Measurements from ENCODE around the gene AFMID.

Gene AFMID

GRCh38 chr17:78143214-78144146, 43.7 kb upstream of the AFMID start:
- TF ChIP-seq EZH2phosphoT487 (IDR thresholded peaks at IDR 0.05; ENCODE audit: low read length) = no peak
- TF ChIP-seq CTCF (IDR thresholded peaks at IDR 0.05; ENCODE audit: low read length) = no peak
- TF ChIP-seq EZH2 (optimal IDR thresholded peaks at IDR 0.05; ENCODE audit: low read depth, low read length) = no peak
- Histone ChIP-seq H3K4me2 (ENCODE audit: low read depth, low read length) (peak overlapping the region; percentile 48; the same call in 1 of the 2 replicates), H3K9me2 (replicated peaks; ENCODE audit: insufficient read depth, low read length) (no peaks in the 10 kb centered on the region), H2AFZ (ENCODE audit: low read length) (no peak overlapping the region), H3K9ac (ENCODE audit: low read length) (peak overlapping the region; percentile 7; the same call in 1 of the 2 replicates), H3K79me2 (ENCODE audit: low read length) (peaks cover 3% of the 10 kb centered on the region; the same call in 1 of the 2 replicates), H3F3A (ENCODE audit: insufficient read depth, low read length) (peaks cover 62% of the 10 kb centered on the region), H3K9me3 (replicated peaks; ENCODE audit: insufficient read depth, low read length) (no peaks in the 10 kb centered on the region), H3K27ac (ENCODE audit: low read length) (peak overlapping the region; percentile 80; the same call in 1 of the 2 replicates), H3K4me3 (ENCODE audit: low read length) (no peak overlapping the region), H3K36me3 (replicated peaks; ENCODE audit: insufficient read depth, low read length) (no peaks in the 10 kb centered on the region), H3K27me3 (replicated peaks; ENCODE audit: insufficient read depth, low read length) (no peaks in the 10 kb centered on the region), H4K20me1 (ENCODE audit: insufficient read depth, low read length) (0 out of 2 replicates have a peak, but pooled peaks cover 2% of the 10 kb centered on the region), H3K4me1 (ENCODE audit: low read length) (peaks cover 68% of the 10 kb centered on the region)
- DNase-seq = no peak

- H3K79me2 ChIP-seq (ENCODE audit: low read length) = peaks cover 3% of the 10 kb centered on the region; the same call in 1 of the 2 replicates
- peaks cover 54% of the 10 kb centered on the region for H3F3A ChIP-seq (ENCODE audit: insufficient read depth, low read length)
- peak overlapping the region; percentile 7; the same call in 1 of the 2 replicates for H3K9ac ChIP-seq (ENCODE audit: low read length)
- H3K4me1 ChIP-seq (ENCODE audit: low read length) = peaks cover 72% of the 10 kb centered on the region
- peak overlapping the region; percentile 80; the same call in 1 of the 2 replicates for H3K27ac ChIP-seq (ENCODE audit: low read length)
- no peaks in the 10 kb centered on the region for H4K20me1 ChIP-seq (ENCODE audit: insufficient read depth, low read length)
- no peaks in the 10 kb centered on the region for H3K9me3 ChIP-seq (replicated peaks; ENCODE audit: insufficient read depth, low read length)
- H2AFZ ChIP-seq (ENCODE audit: low read length) = no peak overlapping the region
- peak overlapping the region; percentile 48; the same call in 1 of the 2 replicates for H3K4me2 ChIP-seq (ENCODE audit: low read depth, low read length)
- H3K27me3 ChIP-seq (replicated peaks; ENCODE audit: insufficient read depth, low read length) = no peaks in the 10 kb centered on the region
- TF ChIP-seq EZH2phosphoT487 (IDR thresholded peaks at IDR 0.05; ENCODE audit: low read length) (no peak), CTCF (IDR thresholded peaks at IDR 0.05; ENCODE audit: low read length) (peak; percentile 10; the same call in 1 of the 2 replicates), EZH2 (optimal IDR thresholded peaks at IDR 0.05; ENCODE audit: low read depth, low read length) (no peak)
- H3K4me3 ChIP-seq (ENCODE audit: low read length) = no peak overlapping the region
- no peaks in the 10 kb centered on the region for H3K36me3 ChIP-seq (replicated peaks; ENCODE audit: insufficient read depth, low read length)
- peak; percentile 37 for DNase-seq
- H3K9me2 ChIP-seq (replicated peaks; ENCODE audit: insufficient read depth, low read length) = no peaks in the 10 kb centered on the region
Measured at GRCh38 chr17:78144147-78144719, 42.9 kb upstream of the AFMID start.

GRCh38 chr17:78144736-78145641, 42.2 kb upstream of the AFMID start:
- Histone ChIP-seq H3K79me2 (ENCODE audit: low read length) (peaks cover 3% of the 10 kb centered on the region; the same call in 1 of the 2 replicates), H4K20me1 (ENCODE audit: insufficient read depth, low read length) (no peaks in the 10 kb centered on the region), H3K4me1 (ENCODE audit: low read length) (peaks cover 72% of the 10 kb centered on the region), H3K27me3 (replicated peaks; ENCODE audit: insufficient read depth, low read length) (no peaks in the 10 kb centered on the region), H3F3A (ENCODE audit: insufficient read depth, low read length) (peaks cover 48% of the 10 kb centered on the region), H3K36me3 (replicated peaks; ENCODE audit: insufficient read depth, low read length) (no peaks in the 10 kb centered on the region), H3K9me2 (replicated peaks; ENCODE audit: insufficient read depth, low read length) (no peaks in the 10 kb centered on the region), H3K9me3 (replicated peaks; ENCODE audit: insufficient read depth, low read length) (no peaks in the 10 kb centered on the region), H3K27ac (ENCODE audit: low read length) (peak overlapping the region; percentile 80; the same call in 1 of the 2 replicates), H2AFZ (ENCODE audit: low read length) (no peak overlapping the region), H3K4me2 (ENCODE audit: low read depth, low read length) (peak overlapping the region; percentile 48; the same call in 1 of the 2 replicates), H3K4me3 (ENCODE audit: low read length) (no peak overlapping the region), H3K9ac (ENCODE audit: low read length) (peak overlapping the region; percentile 7; the same call in 1 of the 2 replicates)
- TF ChIP-seq EZH2phosphoT487 (IDR thresholded peaks at IDR 0.05; ENCODE audit: low read length) (no peak), EZH2 (optimal IDR thresholded peaks at IDR 0.05; ENCODE audit: low read depth, low read length) (no peak), CTCF (IDR thresholded peaks at IDR 0.05; ENCODE audit: low read length) (no peak)
- DNase-seq = no peak
